ENCODE measurements around the gene NPR1. TPM values are rescaled to one million over a fixed set of nuclear protein-coding genes. Genes with fewer than 3 reads are reported as not detected.

The NPR1 gene
- total RNA-seq, 1 experiment from 2014 or later: 16.5 TPM

GRCh38 chr1:153659656-153660055, 18.8 kb upstream of the NPR1 start:
- H3K9me3 Mint-ChIP-seq: no peaks in the 10 kb centered on the region
- POLR2A ChIA-PET: interaction anchor here (0.8 to 2.4 kb wide), 3 partner anchors 11 to 26 kb away, joined by 3 to 11 read pairs (median 5); partner anchors contain the start of gene CHTOP
- peaks cover 8% of the 10 kb centered on the region for H3K4me1 Mint-ChIP-seq
- no peaks in the 10 kb centered on the region for H3K27me3 Mint-ChIP-seq (ENCODE audit: low read depth)
- DNase-seq (ENCODE audit: low spot score): no peak
- ATAC-seq: no peak
- peak overlapping the region; percentile 88 for H3K27ac Mint-ChIP-seq
- CTCF ChIA-PET: interaction anchor here (0.6 kb wide), 1 partner anchor 162 kb away, joined by 4 read pairs; no protein-coding TSS in a partner anchor
- H3K36me3 Mint-ChIP-seq: peaks cover 44% of the 10 kb centered on the region
- H3K4me3 Mint-ChIP-seq: peak overlapping the region; percentile 92
- TF ChIP-seq PRDM15 (CRISPR knock-in tag; IDR thresholded peaks at IDR 0.05) (no peak), ZNF416 (CRISPR knock-in tag; IDR thresholded peaks at IDR 0.05) (no peak), ELF4 (CRISPR knock-in tag; IDR thresholded peaks at IDR 0.05; ENCODE audit: low read depth) (no peak), STAT6 (CRISPR knock-in tag; conservative IDR thresholded peaks at IDR 0.05; ENCODE audit: low read depth) (no peak), ZNF121 (CRISPR knock-in tag; IDR thresholded peaks at IDR 0.05) (no peak), ZBTB21 (CRISPR knock-in tag; IDR thresholded peaks at IDR 0.05; ENCODE audit: borderline replicate concordance) (no peak), GTF2I (CRISPR knock-in tag; conservative IDR thresholded peaks at IDR 0.05) (no peak), FOXP4 (CRISPR knock-in tag; IDR thresholded peaks at IDR 0.05) (no peak), E2F5 (CRISPR knock-in tag; IDR thresholded peaks at IDR 0.05) (no peak), SOX15 (CRISPR knock-in tag; IDR thresholded peaks at IDR 0.05) (no peak), MYBL2 (CRISPR knock-in tag; IDR thresholded peaks at IDR 0.05) (no peak), MAX (CRISPR knock-in tag; IDR thresholded peaks at IDR 0.05) (no peak), FOXJ3 (CRISPR knock-in tag; IDR thresholded peaks at IDR 0.05; ENCODE audit: borderline replicate concordance) (no peak)
- TF ChIP-seq, protein P1, sequence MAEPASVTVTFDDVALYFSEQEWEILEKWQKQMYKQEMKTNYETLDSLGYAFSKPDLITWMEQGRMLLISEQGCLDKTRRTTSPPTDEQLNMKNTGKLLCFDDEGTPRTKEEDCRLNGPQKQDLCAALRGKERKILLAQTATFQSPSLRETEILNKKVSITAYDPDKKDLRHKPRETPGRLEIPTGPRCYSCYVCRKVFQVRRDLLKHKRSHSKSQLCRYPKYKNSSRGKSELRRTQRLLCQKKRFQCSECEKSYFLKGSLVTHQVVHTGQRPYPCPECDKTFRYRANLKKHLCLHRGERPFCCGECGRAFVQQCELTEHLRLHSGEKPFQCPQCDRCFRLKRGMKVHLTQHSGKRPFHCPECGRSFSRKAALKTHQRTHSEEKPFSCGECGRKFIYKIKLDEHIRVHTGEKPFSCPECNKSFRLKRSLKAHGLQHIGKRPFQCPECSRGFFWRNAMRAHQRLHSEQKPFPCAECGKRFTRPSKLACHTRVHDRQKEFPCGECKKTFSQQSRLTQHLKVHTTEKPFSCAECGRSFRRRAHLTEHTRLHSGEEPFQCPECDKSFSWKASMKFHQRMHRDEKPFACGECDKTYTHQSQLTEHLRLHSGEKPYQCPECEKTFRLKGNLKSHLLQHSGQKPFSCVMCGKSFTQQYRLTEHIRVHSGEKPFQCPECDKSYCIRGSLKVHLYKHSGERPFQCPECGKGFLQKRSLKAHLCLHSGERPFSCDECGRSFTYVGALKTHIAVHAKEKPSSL (CRISPR knock-in tag; conservative IDR thresholded peaks at IDR 0.05): no peak
- TF ChIP-seq, protein P2, sequence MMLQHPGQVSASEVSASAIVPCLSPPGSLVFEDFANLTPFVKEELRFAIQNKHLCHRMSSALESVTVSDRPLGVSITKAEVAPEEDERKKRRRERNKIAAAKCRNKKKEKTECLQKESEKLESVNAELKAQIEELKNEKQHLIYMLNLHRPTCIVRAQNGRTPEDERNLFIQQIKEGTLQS (CRISPR knock-in tag; conservative IDR thresholded peaks at IDR 0.05): no peak
- TF ChIP-seq, protein P3, sequence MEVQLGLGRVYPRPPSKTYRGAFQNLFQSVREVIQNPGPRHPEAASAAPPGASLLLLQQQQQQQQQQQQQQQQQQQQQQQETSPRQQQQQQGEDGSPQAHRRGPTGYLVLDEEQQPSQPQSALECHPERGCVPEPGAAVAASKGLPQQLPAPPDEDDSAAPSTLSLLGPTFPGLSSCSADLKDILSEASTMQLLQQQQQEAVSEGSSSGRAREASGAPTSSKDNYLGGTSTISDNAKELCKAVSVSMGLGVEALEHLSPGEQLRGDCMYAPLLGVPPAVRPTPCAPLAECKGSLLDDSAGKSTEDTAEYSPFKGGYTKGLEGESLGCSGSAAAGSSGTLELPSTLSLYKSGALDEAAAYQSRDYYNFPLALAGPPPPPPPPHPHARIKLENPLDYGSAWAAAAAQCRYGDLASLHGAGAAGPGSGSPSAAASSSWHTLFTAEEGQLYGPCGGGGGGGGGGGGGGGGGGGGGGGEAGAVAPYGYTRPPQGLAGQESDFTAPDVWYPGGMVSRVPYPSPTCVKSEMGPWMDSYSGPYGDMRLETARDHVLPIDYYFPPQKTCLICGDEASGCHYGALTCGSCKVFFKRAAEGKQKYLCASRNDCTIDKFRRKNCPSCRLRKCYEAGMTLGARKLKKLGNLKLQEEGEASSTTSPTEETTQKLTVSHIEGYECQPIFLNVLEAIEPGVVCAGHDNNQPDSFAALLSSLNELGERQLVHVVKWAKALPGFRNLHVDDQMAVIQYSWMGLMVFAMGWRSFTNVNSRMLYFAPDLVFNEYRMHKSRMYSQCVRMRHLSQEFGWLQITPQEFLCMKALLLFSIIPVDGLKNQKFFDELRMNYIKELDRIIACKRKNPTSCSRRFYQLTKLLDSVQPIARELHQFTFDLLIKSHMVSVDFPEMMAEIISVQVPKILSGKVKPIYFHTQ (CRISPR knock-in tag; IDR thresholded peaks at IDR 0.05): no peak
- TF ChIP-seq, protein P4, sequence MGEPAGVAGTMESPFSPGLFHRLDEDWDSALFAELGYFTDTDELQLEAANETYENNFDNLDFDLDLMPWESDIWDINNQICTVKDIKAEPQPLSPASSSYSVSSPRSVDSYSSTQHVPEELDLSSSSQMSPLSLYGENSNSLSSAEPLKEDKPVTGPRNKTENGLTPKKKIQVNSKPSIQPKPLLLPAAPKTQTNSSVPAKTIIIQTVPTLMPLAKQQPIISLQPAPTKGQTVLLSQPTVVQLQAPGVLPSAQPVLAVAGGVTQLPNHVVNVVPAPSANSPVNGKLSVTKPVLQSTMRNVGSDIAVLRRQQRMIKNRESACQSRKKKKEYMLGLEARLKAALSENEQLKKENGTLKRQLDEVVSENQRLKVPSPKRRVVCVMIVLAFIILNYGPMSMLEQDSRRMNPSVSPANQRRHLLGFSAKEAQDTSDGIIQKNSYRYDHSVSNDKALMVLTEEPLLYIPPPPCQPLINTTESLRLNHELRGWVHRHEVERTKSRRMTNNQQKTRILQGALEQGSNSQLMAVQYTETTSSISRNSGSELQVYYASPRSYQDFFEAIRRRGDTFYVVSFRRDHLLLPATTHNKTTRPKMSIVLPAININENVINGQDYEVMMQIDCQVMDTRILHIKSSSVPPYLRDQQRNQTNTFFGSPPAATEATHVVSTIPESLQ (CRISPR knock-in tag; IDR thresholded peaks at IDR 0.05): no peak
- TF ChIP-seq, protein P5, sequence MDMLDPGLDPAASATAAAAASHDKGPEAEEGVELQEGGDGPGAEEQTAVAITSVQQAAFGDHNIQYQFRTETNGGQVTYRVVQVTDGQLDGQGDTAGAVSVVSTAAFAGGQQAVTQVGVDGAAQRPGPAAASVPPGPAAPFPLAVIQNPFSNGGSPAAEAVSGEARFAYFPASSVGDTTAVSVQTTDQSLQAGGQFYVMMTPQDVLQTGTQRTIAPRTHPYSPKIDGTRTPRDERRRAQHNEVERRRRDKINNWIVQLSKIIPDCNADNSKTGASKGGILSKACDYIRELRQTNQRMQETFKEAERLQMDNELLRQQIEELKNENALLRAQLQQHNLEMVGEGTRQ (CRISPR knock-in tag; IDR thresholded peaks at IDR 0.05): no peak
